SU-DHL-6 (cell line): ENCODE data around the gene C6orf58.

Experiments
- H2AFZ ChIP-seq: fragments of 200-600 bp; sonication (generic); 2 replicates; pipeline ENCODE4 v1.6.1; 2014; ENCODE audit warnings: low read depth, mild to moderate bottlenecking, moderate library complexity, mixed read lengths, antibody characterized with exemption, low read length; ENCODE audit not compliant: severe bottlenecking
- H3F3A ChIP-seq: fragments of 200-600 bp; shearing (Covaris generic); 2 replicates; pipeline ENCODE4 v1.6.0; 2016; ENCODE audit warnings: antibody characterized with exemption, mild to moderate bottlenecking; ENCODE audit not compliant: insufficient read depth
- H3K27ac ChIP-seq: fragments of 200-600 bp; sonication (generic); 2 replicates; pipeline ENCODE4 v1.5.1; 2016; ENCODE audit warnings: low read depth, mild to moderate bottlenecking, low read length, moderate library complexity, mixed read lengths
- H3K27me3 ChIP-seq: fragments of 200-600 bp; sonication (generic), shearing (Covaris generic); 2 replicates; pipeline ENCODE4 v1.6.0; 2014; ENCODE audit warnings: mild to moderate bottlenecking, low read length
- H3K36me3 ChIP-seq: fragments of 200-600 bp; sonication (generic); 2 replicates; pipeline ENCODE4 v1.6.1; 2014; ENCODE audit warnings: mild to moderate bottlenecking, low read length, mixed read lengths
- H3K4me2 ChIP-seq: fragments of 300-600, 200-600 bp; shearing (Covaris generic), sonication (generic); 2 replicates; pipeline ENCODE4 v1.6.0; 2014; ENCODE audit warnings: low read length, low read depth, mild to moderate bottlenecking; ENCODE audit not compliant: poor library complexity, severe bottlenecking
- H3K4me3 ChIP-seq: fragments of 200-600 bp; sonication (generic); 2 replicates; pipeline ENCODE4 v1.5.1; 2014; ENCODE audit warnings: antibody characterized with exemption, low read length, mild to moderate bottlenecking, mixed read lengths; ENCODE audit not compliant: insufficient read depth, poor library complexity, severe bottlenecking
- H3K79me2 ChIP-seq: fragments of 200-600 bp; sonication (generic); 2 replicates; pipeline ENCODE4 v1.6.1; 2014; ENCODE audit warnings: mild to moderate bottlenecking, low read length, moderate library complexity; ENCODE audit not compliant: insufficient read depth
- H3K9ac ChIP-seq: fragments of 200-600 bp; sonication (generic); 2 replicates; pipeline ENCODE4 v1.7.0; 2014; ENCODE audit warnings: mild to moderate bottlenecking, low read length
- H3K9me2 ChIP-seq: fragments of 200-600 bp; sonication (generic); replicated peaks from 2 replicates; pipeline ENCODE4 v1.6.1; 2014; ENCODE audit warnings: low read length; ENCODE audit not compliant: insufficient read depth
- H3K9me3 ChIP-seq: fragments of 200-600 bp; sonication (generic); 2 replicates; pipeline ENCODE4 v1.6.1; 2014; ENCODE audit warnings: low read length, mixed read lengths; ENCODE audit not compliant: insufficient read depth
- H4K20me1 ChIP-seq: fragments of 200-600 bp; sonication (generic); 2 replicates; pipeline ENCODE4 v1.6.1; 2014; ENCODE audit warnings: low read depth, mild to moderate bottlenecking, antibody characterized with exemption, low read length, moderate library complexity, mixed read lengths
- CTCF ChIP-seq: fragments of 200-600 bp; sonication (generic); IDR thresholded peaks from one replicate; pipeline ENCODE4 v1.5.1; 2017; ENCODE audit warnings: antibody characterized with exemption, mild to moderate bottlenecking, low read length, moderate library complexity; ENCODE audit not compliant: insufficient read depth, poor library complexity, severe bottlenecking
- EZH2phosphoT487 ChIP-seq: fragments of 200-600 bp; sonication (generic), shearing (Covaris generic); conservative IDR thresholded peaks from 2 replicates; pipeline ENCODE4 v1.6.1; 2018; ENCODE audit warnings: mild to moderate bottlenecking, antibody characterized with exemption, low read length, moderate library complexity, mixed read lengths

The C6orf58 gene

GRCh38 chr6:127576874-127577273 is at the start of gene C6orf58:
Gene C6orf58 (plus strand): TSS chr6:127577174. CDS start chr6:127577186, 12 bp downstream.
- Histone ChIP-seq H3K4me3 (no peak within 1 kb of the TSS), H3K9me2 (no peaks in the 10 kb centered on the region), H3K79me2 (no peaks in the 10 kb centered on the region), H3K27ac (no peak within 1 kb of the TSS), H3K36me3 (no peaks in the 10 kb centered on the region), H3K27me3 (no peaks in the 10 kb centered on the region), H2AFZ (no peak within 1 kb of the TSS), H4K20me1 (no peaks in the 10 kb centered on the region), H3K9ac (no peak within 1 kb of the TSS), H3K9me3 (no peaks in the 10 kb centered on the region), H3F3A (no peaks in the 10 kb centered on the region), H3K4me2 (no peak within 1 kb of the TSS)
- no peak for TF ChIP-seq EZH2phosphoT487
- TF ChIP-seq CTCF = no peak

GRCh38 chr6:127533011-127533410 is 44.0 kb upstream of the C6orf58 start:
- H3K27ac ChIP-seq = no peak overlapping the region
- H3K36me3 ChIP-seq = no peaks in the 10 kb centered on the region
- no peaks in the 10 kb centered on the region for H4K20me1 ChIP-seq
- no peak overlapping the region for H2AFZ ChIP-seq
- H3K9ac ChIP-seq = no peak overlapping the region
- TF ChIP-seq CTCF = no peak
- no peak for TF ChIP-seq EZH2phosphoT487
- H3K4me2 ChIP-seq = no peak overlapping the region
- no peaks in the 10 kb centered on the region for H3F3A ChIP-seq
- no peaks in the 10 kb centered on the region for H3K79me2 ChIP-seq
- no peaks in the 10 kb centered on the region for H3K9me3 ChIP-seq
- H3K9me2 ChIP-seq = no peaks in the 10 kb centered on the region
- H3K27me3 ChIP-seq = no peaks in the 10 kb centered on the region
- no peak overlapping the region for H3K4me3 ChIP-seq

GRCh38 chr6:127533736-127534135 is 43.2 kb upstream of the C6orf58 start:
- no peaks in the 10 kb centered on the region for H3K36me3 ChIP-seq

More at GRCh38 chr6:127533736-127534135, 43.2 kb upstream of the C6orf58 start:
- Histone ChIP-seq H3K27me3 (no peaks in the 10 kb centered on the region), H3K27ac (no peak overlapping the region), H3K9me3 (no peaks in the 10 kb centered on the region), H3K4me3 (no peak overlapping the region), H3K4me2 (no peak overlapping the region), H3K9me2 (no peaks in the 10 kb centered on the region), H2AFZ (no peak overlapping the region), H3K79me2 (no peaks in the 10 kb centered on the region), H4K20me1 (no peaks in the 10 kb centered on the region), H3F3A (no peaks in the 10 kb centered on the region), H3K9ac (no peak overlapping the region)
- TF ChIP-seq EZH2phosphoT487 = no peak
- TF ChIP-seq CTCF = no peak
